Kasumi-1 (cell line): ENCODE measurements around the gene TMPO.
"Not testable (repeated sequence)": the region's sequence is repeated elsewhere in the genome, so short reads cannot be mapped to it uniquely, and the experiment has no call there.

Experiments
- DNase-seq, 2 experiments: peaks; one replicate each; lab custom pipeline; 2025; lab: John Stamatoyannopoulos, UW

The TMPO gene

DNA sequence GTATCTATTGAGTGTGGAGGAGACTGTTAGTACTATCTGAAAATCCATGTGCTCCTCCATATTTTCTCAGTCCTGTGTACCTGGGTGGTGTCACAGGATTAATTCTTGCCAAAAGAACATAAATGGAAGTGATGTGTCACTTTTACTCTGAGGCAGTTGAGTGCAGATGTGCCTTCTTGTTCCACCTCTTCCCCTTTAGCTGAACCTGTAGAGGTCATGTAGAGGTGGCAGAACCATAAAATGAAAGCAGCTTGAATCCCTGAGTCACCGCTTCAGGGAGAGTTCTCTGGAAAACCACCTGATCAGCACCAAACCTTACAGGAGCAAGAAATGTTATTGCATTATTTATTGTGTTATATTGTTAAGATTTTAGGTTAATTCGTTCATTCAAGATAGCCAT lies 63.4 kb downstream of the TMPO start:
- no peak for DNase-seq

DNA sequence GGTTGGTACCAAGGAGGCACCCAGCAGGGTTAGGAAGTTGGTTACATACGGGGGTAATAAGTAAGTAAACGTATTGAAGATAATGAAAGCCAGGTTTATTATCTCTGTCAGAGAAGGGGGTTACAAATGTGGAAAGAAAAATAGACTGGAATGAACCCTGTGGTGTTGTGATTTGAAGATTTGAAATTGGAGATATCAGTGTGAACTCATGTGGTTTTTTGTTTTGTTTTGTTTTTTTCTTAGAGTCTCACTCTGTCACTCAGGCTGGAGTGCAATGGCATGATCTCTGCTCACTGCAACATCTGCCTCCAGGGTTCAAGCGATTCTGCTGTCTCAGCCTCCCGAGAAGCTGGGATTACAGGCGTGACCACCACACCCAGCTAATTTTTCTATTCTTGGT lies 64.0 kb downstream of the TMPO start:
- DNase-seq, result no peak

DNA sequence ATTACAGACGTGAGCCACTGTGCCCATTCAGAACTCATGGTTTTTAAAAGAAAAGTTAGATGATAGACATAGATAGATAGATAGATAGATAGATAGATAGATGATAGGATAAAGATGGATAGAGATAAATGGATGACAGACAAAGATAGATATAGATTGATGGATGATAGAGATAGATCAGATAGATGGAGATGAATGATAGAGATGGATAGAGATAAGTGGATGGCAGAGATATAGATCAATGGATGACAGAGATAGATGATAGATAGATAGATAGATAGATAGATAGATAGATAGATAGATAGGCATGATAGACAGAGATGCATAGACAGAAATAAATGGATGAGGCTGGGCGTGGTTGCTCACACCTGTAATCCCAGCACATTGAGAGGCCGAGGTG lies 64.4 kb downstream of the TMPO start:
- DNase-seq, result no peak

- no peak for DNase-seq
Observed at GRCh38 chr12:98580695-98581094, 65.3 kb downstream of the TMPO start.

DNA sequence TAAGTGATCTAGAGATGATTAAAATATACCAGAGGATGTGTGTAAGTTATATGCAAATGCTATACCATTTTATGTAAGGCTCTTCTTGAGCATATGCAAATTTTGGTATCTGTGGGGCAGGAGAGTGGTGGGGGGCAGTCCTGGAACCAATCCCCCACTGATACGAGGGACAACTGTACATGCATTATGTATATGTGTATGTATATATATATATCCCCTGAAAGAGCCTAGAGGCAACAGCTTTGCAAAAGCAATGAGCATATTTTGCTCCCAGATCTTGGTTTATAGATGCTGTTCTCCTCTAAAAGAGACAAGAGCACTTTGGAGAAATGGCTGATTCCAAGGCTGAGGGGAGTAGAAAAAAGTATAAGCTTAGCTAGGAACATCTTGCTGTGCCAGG lies 65.7 kb downstream of the TMPO start:
- DNase-seq, result peak in 1 of 2 experiments; percentile 10

DNA sequence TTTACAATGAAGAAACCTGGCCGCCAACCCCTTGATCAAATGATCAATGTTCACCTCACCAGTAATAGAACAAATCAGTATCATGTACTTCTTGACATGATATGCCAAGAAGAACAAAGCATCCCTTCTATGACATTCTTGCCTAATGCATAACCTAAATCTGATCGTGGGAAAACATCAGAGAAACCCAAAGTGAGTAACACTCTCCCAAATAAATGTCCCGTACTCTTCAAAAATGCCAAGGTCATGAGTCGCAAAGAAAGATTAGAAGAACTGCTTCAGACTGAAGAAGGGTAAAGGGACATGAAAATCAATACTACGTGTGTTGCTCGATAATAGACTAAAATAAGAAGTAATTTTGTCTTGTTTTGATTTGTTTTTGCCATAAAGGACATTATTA lies 66.7 kb downstream of the TMPO start:
- DNase-seq, result no peak

GRCh38 chr12:98587084-98587483 lies 71.7 kb downstream of the TMPO start:
- no peak for DNase-seq

GRCh38 chr12:98591209-98591608 lies 75.8 kb downstream of the TMPO start:
- no peak for DNase-seq

- DNase-seq, result peak; percentile 67 to 77
Observed at GRCh38 chr12:98592825-98593322, 77.5 kb downstream of the TMPO start.

DNA sequence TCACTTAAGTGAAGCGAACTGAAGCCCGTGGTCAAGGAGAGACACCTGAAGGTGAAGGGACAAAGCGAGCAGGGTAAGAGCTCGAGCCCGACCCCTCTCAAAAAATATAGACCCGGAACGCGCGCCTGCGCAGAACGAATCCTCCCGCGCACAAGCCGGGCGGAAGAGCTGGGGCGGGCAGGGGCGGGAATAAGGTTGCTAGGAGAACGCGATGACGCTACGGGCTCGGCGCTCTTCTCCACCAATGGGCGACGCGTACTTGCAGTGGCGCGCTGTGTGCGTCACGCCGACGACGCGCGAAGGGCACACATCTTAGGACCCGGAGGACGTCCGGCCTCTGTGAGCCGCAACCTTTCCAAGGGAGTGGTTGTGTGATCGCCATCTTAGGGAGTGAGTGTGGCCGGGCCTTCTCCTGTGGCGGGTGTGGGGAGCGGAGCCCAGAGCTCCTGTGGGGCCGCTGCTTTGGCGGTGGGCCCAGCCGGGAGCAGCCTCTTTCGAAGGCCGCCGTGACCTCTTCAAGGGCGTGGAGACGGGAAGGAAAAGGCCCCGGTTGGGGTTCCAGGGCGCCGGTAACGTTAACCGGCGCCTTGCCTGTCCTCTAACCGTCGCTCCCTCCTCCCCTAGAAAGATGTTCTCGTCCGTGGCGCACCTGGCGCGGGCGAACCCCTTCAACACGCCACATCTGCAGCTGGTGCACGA lies 78.1 kb downstream of the TMPO start, which contains the start of gene SLC25A3:
SLC25A3 (plus strand) TSS at position 336 of the 699 bp plus-strand sequence; CDS start at position 629, 293 bp downstream.
- DNase-seq, result peak; percentile 95

- DNase-seq, result no peak
Observed at GRCh38 chr12:98594050-98594835, 78.9 kb downstream of the TMPO start.

- DNase-seq, result no peak
Observed at GRCh38 chr12:98595243-98595988, 80.0 kb downstream of the TMPO start.

GRCh38 chr12:98597313-98597712 lies 81.9 kb downstream of the TMPO start:
- DNase-seq, result not testable (repeated sequence)
